Heart left ventricle (tissue), 16 donors: Measurements from ENCODE around the gene URB2. TPM values are rescaled to one million over a fixed set of nuclear protein-coding genes. Genes with fewer than 3 reads are reported as not detected.
"Not testable (repeated sequence)": the region's sequence is repeated elsewhere in the genome, so short reads cannot be mapped to it uniquely, and the experiment has no call there.

Experiments
- ATAC-seq, 4 donors: fragments of 200-7000 bp; cut with Tn5 transposase; one replicate each; pipeline ENCODE4 v1.9.1; 2020 to 2022; ENCODE audit warnings: moderate library complexity in 4 of 4, mild to moderate bottlenecking in 3 of 4, moderate number of reproducible peaks in 1 of 4
- DNase-seq, 5 donors: peaks; one replicate each; pipeline ENCODE4 v3.0.0-alpha.2; 2020
- H3K27ac ChIP-seq, 12 donors: fragments of 200-600 bp; sonication (generic) in 4 of 12; one replicate each; pipeline versions ENCODE4 v1.5.0 to v1.8.0; 2016 to 2022; ENCODE audit warnings: mild to moderate bottlenecking in 2 of 12
- H3K27me3 ChIP-seq, 9 donors: fragments of 200-600 bp; sonication (generic) in 2 of 9; one replicate each; pipeline versions ENCODE4 v1.5.1 to v1.8.0; 2016 to 2022; ENCODE audit warnings: mild to moderate bottlenecking in 3 of 9
- H3K36me3 ChIP-seq, 9 donors: fragments of 200-600 bp; sonication (generic) in 2 of 9; one replicate each; pipeline versions ENCODE4 v1.5.0 to v1.8.0; 2018 to 2022; ENCODE audit warnings: mild to moderate bottlenecking in 2 of 9
- H3K4me1 ChIP-seq, 12 donors: fragments of 200-600 bp; sonication (generic) in 4 of 12; one replicate each; pipeline versions ENCODE4 v1.5.0 to v1.8.0; 2016 to 2022; ENCODE audit warnings: mild to moderate bottlenecking in 3 of 12
- H3K4me3 ChIP-seq, 12 donors: fragments of 200-600 bp; sonication (generic) in 4 of 12; one replicate each; pipeline versions ENCODE4 v1.5.0 to v1.8.0; 2017 to 2022; ENCODE audit warnings: mild to moderate bottlenecking in 9 of 12, moderate library complexity in 4 of 12
- H3K9me3 ChIP-seq, 12 donors: fragments of 200-600 bp; sonication (generic) in 4 of 12; one replicate each; pipeline versions ENCODE4 v1.5.0 to v1.8.0; 2016 to 2022; ENCODE audit warnings: mild to moderate bottlenecking in 1 of 12
- CTCF ChIP-seq, 12 donors: fragments of 200-600 bp; sonication (generic) in 4 of 12; IDR thresholded peaks; one replicate each; pipeline versions ENCODE4 v1.5.0 to v1.8.0; 2018 to 2022; ENCODE audit warnings: antibody characterized with exemption in 12 of 12, mild to moderate bottlenecking in 5 of 12
- POLR2A ChIP-seq, 2 donors: fragments of 450-650 bp; IDR thresholded peaks; one replicate each; pipeline ENCODE4 v1.6.1; 2017; ENCODE audit warnings: antibody characterized with exemption in 2 of 2, mild to moderate bottlenecking in 2 of 2, moderate library complexity in 2 of 2
- WGBS, 4 donors: extraction: QIAGEN DNeasy Blood & Tissue Kit in 2 of 4; methylation state at CpG; one replicate each; pipeline versions ENCODE4 v1.1.5 to v1.1.7; 2013 to 2018; 5-methylcytosine and 5-hydroxymethylcytosine counted together
- intact Hi-C, 10 donors: fragments of 100-400 bp; cut with DNase I; formaldehyde crosslinking; loops; one replicate each; pipeline versions ENCODE4 v1.11.1 to v1.14.2; 2022
- polyA plus RNA-seq, 2 donors: library from polyadenylated mRNA; stranded (reverse); fragments of 200-250 nt; gene quantifications; one replicate each; pipeline ENCODE4 v1.2.3, GENCODE V29; 2013
- total RNA-seq, 9 donors: library from RNA; depleted of rRNA in 2 of 9; stranded (reverse); fragments of >200 nt in 2 of 9; fragmentation: NEBNext Ultra II Directional in 3 of 9; extraction: Animal tissue kit (Norgen Biotek cat#: 25700) in 3 of 9; gene quantifications; one replicate each; pipeline versions ENCODE4 v1.1.0 to v1.2.4, GENCODE V29; 2016 to 2023
- donor health status: ischemic (EF 13 %, LVEDD 7.1; RV severe dilation, severe dysfunction).
- donor health status: healthy with polysubstance abuse.
- donor health status: DM: no; HTN: yes; CAD: no.
- donor health status: DM: no; HTN: no; CAD: no.
- donor health status: ischemic (EF 25% LVEDD 6.9; RV normal size, moderate dysfunction).
- donor health status: ischemic (EF 25% LVEDD 5.7; RV mildly dilated, moderate dysfunction).
- donor health status: healthy.
- donor health status: DM: yes; HTN: yes; CAD: no.
- donor health status: ischemic (EF 35%, LVEDD 5.7; RV mildly dilated, moderate dysfunction).
- donor health status: nonischemic (EF 11% LVEDD 7.7; RV severe dilation, severe dysfunction).
- donor health status: DM: yes; HTN: yes; CAD: no.
- donor health status: PGD.
- donor health status: ischemic (EF 29% LVEDD 5.4; RV normal size, mild dysfunction).
- donor health status: nonischemic (EF 23%, LVEDD 6.1; RV moderate dilation, normal function).

The URB2 gene
- total and polyA plus RNA-seq, 11 donors: 1.4 to 6.7 (median 5.0) TPM

GRCh38 chr1:229699613-229700267 is 73.7 kb downstream of the URB2 start:
- intact Hi-C loops: no loop called here
- ATAC-seq: peak in 1 of 4 donors; percentile 75
- H3K27ac ChIP-seq: no peak overlapping the region
- TF ChIP-seq CTCF (IDR thresholded peaks at IDR 0.05): no peak
- no peak for TF ChIP-seq POLR2A (IDR thresholded peaks at IDR 0.05)
- 47 to 59% (median 50%) methylated on average over 7 of the region's 7 CpGs for WGBS, 4 donors
- peaks cover 0 to 14% (median 2%) of the 10 kb centered on the region in 12 donors for H3K4me1 ChIP-seq
- no peaks in the 10 kb centered on the region for H3K36me3 ChIP-seq
- peaks cover 0 to 2% (median 0%) of the 10 kb centered on the region in 12 donors for H3K9me3 ChIP-seq
- peak in 1 of 5 donors; percentile 27 for DNase-seq
- no peak overlapping the region for H3K4me3 ChIP-seq
- H3K27me3 ChIP-seq: no peaks in the 10 kb centered on the region

- no peak overlapping the region for H3K4me3 ChIP-seq
- H3K27me3 ChIP-seq: no peaks in the 10 kb centered on the region
- H3K27ac ChIP-seq: no peak overlapping the region
- no peak for ATAC-seq
- no peaks in the 10 kb centered on the region for H3K36me3 ChIP-seq
- no peak for TF ChIP-seq POLR2A (IDR thresholded peaks at IDR 0.05)
- no peak for TF ChIP-seq CTCF (IDR thresholded peaks at IDR 0.05)
- H3K4me1 ChIP-seq: peaks cover 0 to 10% (median 0%) of the 10 kb centered on the region in 12 donors
- no peak for DNase-seq
- WGBS, 4 donors: 78 to 82% (median 79%) methylated on average over 2 of the region's 2 CpGs
- intact Hi-C loops: no loop called here
- peaks cover 0 to 8% (median 0%) of the 10 kb centered on the region in 12 donors for H3K9me3 ChIP-seq
These were observed 78.1 kb downstream of the URB2 start for GRCh38 chr1:229704157-229704556.

GRCh38 chr1:229705152-229705551 is 79.1 kb downstream of the URB2 start:
- intact Hi-C loops, H3K36me3 ChIP-seq, DNase-seq, H3K27ac ChIP-seq, H3K9me3 ChIP-seq, H3K4me3 ChIP-seq, H3K4me1 ChIP-seq, ATAC-seq, H3K27me3 ChIP-seq: not testable (repeated sequence)
- 83 to 93% (median 88%) methylated on average over 2 of the region's 2 CpGs for WGBS, 4 donors

GRCh38 chr1:229707127-229707526 is 81.1 kb downstream of the URB2 start:
- H3K4me1 ChIP-seq, intact Hi-C loops, DNase-seq, H3K9me3 ChIP-seq, H3K4me3 ChIP-seq, H3K27ac ChIP-seq, H3K27me3 ChIP-seq, ATAC-seq, H3K36me3 ChIP-seq: not testable (repeated sequence)
- 75 to 83% (median 82%) methylated on average over 6 of the region's 6 CpGs for WGBS, 4 donors

GRCh38 chr1:229709500-229710013 is 83.5 kb downstream of the URB2 start:
- TF ChIP-seq POLR2A (IDR thresholded peaks at IDR 0.05) (no peak), CTCF (IDR thresholded peaks at IDR 0.05) (no peak)
- DNase-seq: no peak
- WGBS, 4 donors: 64 to 77% (median 69%) methylated on average over 6 of the region's 6 CpGs
- H3K27me3 ChIP-seq: no peaks in the 10 kb centered on the region
- no peak overlapping the region for H3K4me3 ChIP-seq
- no peak overlapping the region for H3K27ac ChIP-seq
- intact Hi-C loops: no loop called here
- H3K36me3 ChIP-seq: no peaks in the 10 kb centered on the region
- peaks cover 0 to 8% (median 0%) of the 10 kb centered on the region in 12 donors for H3K9me3 ChIP-seq
- H3K4me1 ChIP-seq: no peaks in the 10 kb centered on the region
- peak in 1 of 4 donors; percentile 39 for ATAC-seq

Other genes starting within 250 kb of the URB2 start
- gene ACTA1, start 192.2 kb upstream of the URB2 start, total RNA-seq: over 10,000 TPM in 4 of 9 donors, 1,000 to 10,000 TPM in 5; 1,926 to 30,941 (median 8,947) TPM
- gene ACTA1, start 192.2 kb upstream of the URB2 start, polyA plus RNA-seq: 1,000 to 10,000 TPM; 3,190 to 8,475 TPM
- gene NUP133, start 117.9 kb upstream of the URB2 start, total RNA-seq: 10 to 100 TPM; 23.1 to 37.3 (median 31.0) TPM
- 10 to 100 TPM in 1 of 2 donors, 1 to 10 TPM in 1; 8.0 to 16.5 TPM for gene NUP133, start 117.9 kb upstream of the URB2 start, polyA plus RNA-seq
- 10 to 100 TPM in 7 of 9 donors, 1 to 10 TPM in 2; 8.4 to 13.3 (median 10.8) TPM for gene ABCB10, start 67.5 kb upstream of the URB2 start, total RNA-seq
- gene ABCB10, start 67.5 kb upstream of the URB2 start, polyA plus RNA-seq: 1 to 10 TPM; 4.5 to 6.6 TPM
- 10 to 100 TPM in 6 of 9 donors, 1 to 10 TPM in 3; 7.1 to 15.4 (median 11.1) TPM for gene TAF5L, start 125 bp upstream of the URB2 start, total RNA-seq
- gene TAF5L, start 125 bp upstream of the URB2 start, polyA plus RNA-seq: 10 to 100 TPM in 1 of 2 donors, 1 to 10 TPM in 1; 4.4 to 14.4 TPM